D721Med (cell line): ENCODE results near the gene MAST2.

Experiments used
- DNase-seq: peaks from one replicate; pipeline ENCODE4 v3.0.0; 2011; ENCODE audit warnings: low spot score; ENCODE audit not compliant: insufficient read length
- FAIRE-seq: peaks from 2 replicates; lab custom pipeline; 2011; peaks lifted over from hg19 to GRCh38; lab: Jason Lieb, UNC
- CTCF ChIP-seq: IDR thresholded peaks from 2 replicates; pipeline ENCODE4 v1.5.1; 2012; ENCODE audit warnings: mild to moderate bottlenecking, control low read depth; ENCODE audit not compliant: insufficient read depth; ENCODE audit errors: missing control alignments

The MAST2 gene

GRCh38 chr1:46019348-46019747 is 215.9 kb downstream of the MAST2 start:
- DNase-seq: no peak
- TF ChIP-seq CTCF: no peak
- FAIRE-seq: no peak

GRCh38 chr1:46020010-46020409 is 216.6 kb downstream of the MAST2 start:
- TF ChIP-seq CTCF: no peak

GRCh38 chr1:46021046-46021996 is 217.9 kb downstream of the MAST2 start:
- TF ChIP-seq CTCF: no peak
- no peak for FAIRE-seq

More at GRCh38 chr1:46020010-46020409, 216.6 kb downstream of the MAST2 start:
- DNase-seq (no peak), FAIRE-seq (no peak)

GRCh38 chr1:46026531-46026930 is 223.1 kb downstream of the MAST2 start:
- DNase-seq (no peak), FAIRE-seq (no peak)
- TF ChIP-seq CTCF: no peak

More at GRCh38 chr1:46021046-46021996, 217.9 kb downstream of the MAST2 start:
- no peak for DNase-seq

- TF ChIP-seq CTCF: no peak
- DNase-seq (no peak), FAIRE-seq (no peak)
These were observed 224.6 kb downstream of the MAST2 start for GRCh38 chr1:46027788-46028573.

GRCh38 chr1:46030074-46030870 is 226.9 kb downstream of the MAST2 start:
- DNase-seq: no peak
- TF ChIP-seq CTCF: no peak
- no peak for FAIRE-seq
